Sigmoid colon (tissue), 7 donors: ENCODE measurements around the gene TFR2. TPM values are rescaled to one million over a fixed set of nuclear protein-coding genes. Genes with fewer than 3 reads are reported as not detected.
"Not testable (repeated sequence)": the region's sequence is repeated elsewhere in the genome, so short reads cannot be mapped to it uniquely, and the experiment has no call there.

Experiments used
- DNase-seq: peaks from one replicate; pipeline ENCODE4 v3.0.0-alpha.2; 2019
- H3K27ac ChIP-seq, 4 donors: fragments of 200-600 bp; sonication (generic); one replicate each; pipeline ENCODE4 v1.5.1; 2016 to 2019; ENCODE audit warnings: mild to moderate bottlenecking in 1 of 4
- H3K27me3 ChIP-seq, 3 donors: fragments of 200-600 bp; sonication (generic); one replicate each; pipeline ENCODE4 v1.5.1; 2019; ENCODE audit warnings: mild to moderate bottlenecking in 1 of 3
- H3K36me3 ChIP-seq, 4 donors: fragments of 200-600 bp; sonication (generic); one replicate each; pipeline ENCODE4 v1.5.1; 2016 to 2019
- H3K4me1 ChIP-seq, 4 donors: fragments of 200-600 bp; sonication (generic); one replicate each; pipeline ENCODE4 v1.5.1; 2017 to 2019
- H3K4me3 ChIP-seq, 4 donors: fragments of 200-600 bp; sonication (generic); one replicate each; pipeline ENCODE4 v1.5.1; 2017 to 2019; ENCODE audit warnings: mild to moderate bottlenecking in 2 of 4, moderate library complexity in 1 of 4
- H3K9me3 ChIP-seq, 4 donors: fragments of 200-600 bp in 3 of 4; sonication (generic) in 3 of 4; one replicate each; pipeline versions ENCODE4 v1.5.1 to v1.6.1; 2013 to 2019
- CTCF ChIP-seq, 4 experiments: fragments of 450-650 bp in 3 of 4; fragments of 200-600 bp in 1 of 4; IDR thresholded peaks; one replicate each; pipeline ENCODE4 v1.5.1; 2016 to 2019; ENCODE audit warnings: antibody characterized with exemption in 4 of 4, mild to moderate bottlenecking in 3 of 4, moderate library complexity in 2 of 4
- EP300 ChIP-seq, 4 donors: sonication (generic); formaldehyde crosslinking; IDR thresholded peaks; one replicate each; pipeline ENCODE4 v1.6.1; 2017; ENCODE audit warnings: antibody characterized with exemption in 4 of 4
- POLR2A ChIP-seq, 2 donors: fragments of 450-650 bp; IDR thresholded peaks; one replicate each; pipeline ENCODE4 v1.6.1; 2016; ENCODE audit warnings: antibody characterized with exemption in 2 of 2, mild to moderate bottlenecking in 2 of 2, moderate library complexity in 2 of 2
- POLR2AphosphoS5 ChIP-seq, 4 donors: sonication (generic); formaldehyde crosslinking; IDR thresholded peaks; one replicate each; pipeline ENCODE4 v1.6.1; 2017; ENCODE audit warnings: antibody characterized with exemption in 4 of 4
- WGBS, 2 donors: extraction: QIAGEN DNeasy Blood & Tissue Kit; methylation state at CpG; one replicate each; pipeline ENCODE4 v1.1.7; 2013; 5-methylcytosine and 5-hydroxymethylcytosine counted together
- intact Hi-C: fragments of 100-400 bp; cut with DNase I; formaldehyde crosslinking; loops from one replicate; pipeline ENCODE4 v1.15.1; 2023
- polyA plus RNA-seq, 3 donors: library from polyadenylated mRNA; stranded (reverse); fragments of 200-250 nt; gene quantifications; one replicate each; pipeline ENCODE4 v1.2.3, GENCODE V29; 2013
- total RNA-seq, 4 donors: library from RNA; depleted of rRNA; stranded (reverse); fragments of >200 nt; gene quantifications; one replicate each; pipeline ENCODE4 v1.1.0, GENCODE V29; 2016
- donor health status: healthy with polysubstance abuse.
- donor health status: Bipolar disorder and iron deficiency.
- donor health status: healthy.

The TFR2 gene
- total and polyA plus RNA-seq, 7 donors, result 0.71 to 2.2 TPM; not detected in 5

- H3K27me3 ChIP-seq, result no peaks in the 10 kb centered on the region
- 0% methylated on average over 65 of the region's 65 CpGs for WGBS, 2 donors
- intact Hi-C loops, result loop anchor here (2.0 to 5.0 kb wide), 3 partner anchors 46 to 191 kb away; partner anchors contain the start of gene NYAP1
Measured at GRCh38 chr7:100673302-100673941, 32.1 kb upstream of the TFR2 start, which contains the start of gene GNB2. Gene GNB2 (plus strand): TSS chr7:100673740. CDS start chr7:100676266, 2,526 bp downstream.

GRCh38 chr7:100671353-100672327, 30.3 kb upstream of the TFR2 start:
- H3K36me3 ChIP-seq, result peaks cover 0 to 4% (median 1%) of the 10 kb centered on the region in 4 donors
- intact Hi-C loops, result loop anchor here (2.0 to 5.0 kb wide), 3 partner anchors 44 to 189 kb away; partner anchors contain the start of gene NYAP1
- no peaks in the 10 kb centered on the region for H3K27me3 ChIP-seq
- H3K9me3 ChIP-seq, result no peaks in the 10 kb centered on the region
- H3K4me3 ChIP-seq, result no peak overlapping the region
- TF ChIP-seq POLR2AphosphoS5 (IDR thresholded peaks at IDR 0.05) (no peak), CTCF (IDR thresholded peaks at IDR 0.05) (no peak), POLR2A (IDR thresholded peaks at IDR 0.05) (no peak), EP300 (IDR thresholded peaks at IDR 0.05) (no peak)
- no peak for DNase-seq
- no peak overlapping the region for H3K27ac ChIP-seq
- 79 to 90% methylated on average over 18 of the region's 18 CpGs for WGBS, 2 donors
- H3K4me1 ChIP-seq, result peaks cover 0 to 22% (median 9%) of the 10 kb centered on the region in 4 donors

More at GRCh38 chr7:100673302-100673941, 32.1 kb upstream of the TFR2 start, which contains the start of gene GNB2:
- DNase-seq, result peak; percentile 100
- Histone ChIP-seq H3K4me3 (peak within 1 kb of the TSS; percentile 91 to 99 (median 92)), H3K4me1 (peaks cover 0 to 27% (median 14%) of the 10 kb centered on the region in 4 donors), H3K36me3 (peaks cover 11 to 22% (median 18%) of the 10 kb centered on the region in 4 donors), H3K27ac (peak within 1 kb of the TSS; percentile 97 to 99 (median 98)), H3K9me3 (no peaks in the 10 kb centered on the region)
- TF ChIP-seq EP300 (IDR thresholded peaks at IDR 0.05) (peak in 2 of 4 donors; percentile 5 to 11), POLR2AphosphoS5 (IDR thresholded peaks at IDR 0.05) (peak; percentile 66 to 84 (median 82)), POLR2A (IDR thresholded peaks at IDR 0.05) (no peak)

GRCh38 chr7:100670074-100670473, 28.7 kb upstream of the TFR2 start:
- no peak overlapping the region for H3K4me3 ChIP-seq
- no peak for TF ChIP-seq POLR2A (IDR thresholded peaks at IDR 0.05)
- no peak for TF ChIP-seq POLR2AphosphoS5 (IDR thresholded peaks at IDR 0.05)
- no peak for TF ChIP-seq CTCF (IDR thresholded peaks at IDR 0.05)
- TF ChIP-seq EP300 (IDR thresholded peaks at IDR 0.05), result no peak
- 56 to 69% methylated on average over 8 of the region's 8 CpGs for WGBS, 2 donors
- no peaks in the 10 kb centered on the region for H3K9me3 ChIP-seq
- DNase-seq, result no peak
- intact Hi-C loops, result loop anchor here (5.0 kb wide), 2 partner anchors 43 to 188 kb away; partner anchors contain the start of gene NYAP1
- H3K4me1 ChIP-seq, result peaks cover 0 to 6% (median 2%) of the 10 kb centered on the region in 4 donors
- no peaks in the 10 kb centered on the region for H3K27me3 ChIP-seq
- no peaks in the 10 kb centered on the region for H3K36me3 ChIP-seq
- H3K27ac ChIP-seq, result no peak overlapping the region

GRCh38 chr7:100669106-100669505, 27.8 kb upstream of the TFR2 start:
- H3K27me3 ChIP-seq, H3K36me3 ChIP-seq, DNase-seq, H3K4me3 ChIP-seq, intact Hi-C loops, H3K27ac ChIP-seq, H3K9me3 ChIP-seq, H3K4me1 ChIP-seq: not testable (repeated sequence)
- WGBS, 2 donors, result 95 to 96% methylated on average over 12 of the region's 12 CpGs

- Histone ChIP-seq H3K4me1 (peaks cover 0 to 5% (median 1%) of the 10 kb centered on the region in 4 donors), H3K9me3 (no peaks in the 10 kb centered on the region), H3K36me3 (no peaks in the 10 kb centered on the region), H3K27me3 (no peaks in the 10 kb centered on the region), H3K4me3 (no peak overlapping the region), H3K27ac (no peak overlapping the region)
- TF ChIP-seq POLR2AphosphoS5 (IDR thresholded peaks at IDR 0.05), result no peak
- no peak for TF ChIP-seq POLR2A (IDR thresholded peaks at IDR 0.05)
- no peak for TF ChIP-seq CTCF (IDR thresholded peaks at IDR 0.05)
- TF ChIP-seq EP300 (IDR thresholded peaks at IDR 0.05), result no peak
- WGBS, 2 donors, result 84 to 89% methylated on average over 2 of the region's 2 CpGs
- intact Hi-C loops, result no loop called here
- no peak for DNase-seq
Measured at GRCh38 chr7:100668069-100668449, 26.7 kb upstream of the TFR2 start.
